Activated T-helper 1 cell treated with anti-CD3 and anti-CD28 coated beads, Interleukin-2, amount 50 U/mL, for 16 hours (primary cell): Measurements from ENCODE around the gene CREBRF.
"Not testable (repeated sequence)": the region's sequence is repeated elsewhere in the genome, so short reads cannot be mapped to it uniquely, and the experiment has no call there.

Experiments used
- DNase-seq, 2 donors: peaks; one replicate each; pipeline ENCODE4 v3.0.0-alpha.2; 2020; ENCODE audit warnings: low read depth in 1 of 2, low spot score in 1 of 2

Gene CREBRF

GRCh38 chr5:173076471-173076870 lies 20.3 kb downstream of the CREBRF start:
- not testable (repeated sequence) for DNase-seq

GRCh38 chr5:173078878-173079277 lies 22.7 kb downstream of the CREBRF start:
- DNase-seq = no peak

- no peak for DNase-seq
These were observed 33.4 kb downstream of the CREBRF start for GRCh38 chr5:173089581-173089980.

GRCh38 chr5:173090639-173091038 lies 34.5 kb downstream of the CREBRF start:
- DNase-seq = no peak

GRCh38 chr5:173091981-173092380 lies 35.8 kb downstream of the CREBRF start:
- DNase-seq = no peak

GRCh38 chr5:173093606-173094005 lies 37.5 kb downstream of the CREBRF start:
- DNase-seq = no peak

- DNase-seq = no peak
These were observed 38.0 kb downstream of the CREBRF start for GRCh38 chr5:173094012-173094661.

GRCh38 chr5:173098787-173099186 lies 42.6 kb downstream of the CREBRF start:
- no peak for DNase-seq

GRCh38 chr5:173099461-173099860 lies 43.3 kb downstream of the CREBRF start:
- no peak for DNase-seq

GRCh38 chr5:173101245-173101644 lies 45.1 kb downstream of the CREBRF start:
- no peak for DNase-seq

- DNase-seq = no peak
These were observed 47.3 kb downstream of the CREBRF start for GRCh38 chr5:173103411-173103810.

- DNase-seq = no peak
These were observed 52.8 kb downstream of the CREBRF start for GRCh38 chr5:173108914-173109313.

GRCh38 chr5:173114536-173114935 lies 58.4 kb downstream of the CREBRF start:
- no peak for DNase-seq

- no peak for DNase-seq
These were observed 63.6 kb downstream of the CREBRF start for GRCh38 chr5:173119719-173120118.

GRCh38 chr5:173123416-173123815 lies 67.3 kb downstream of the CREBRF start:
- no peak for DNase-seq

- not testable (repeated sequence) for DNase-seq
These were observed 76.0 kb downstream of the CREBRF start for GRCh38 chr5:173132166-173132565.

- no peak for DNase-seq
These were observed 82.6 kb downstream of the CREBRF start for GRCh38 chr5:173138707-173139106.

- no peak for DNase-seq
These were observed 83.5 kb downstream of the CREBRF start for GRCh38 chr5:173139631-173140030.

GRCh38 chr5:173140769-173141168 lies 84.6 kb downstream of the CREBRF start:
- DNase-seq = no peak

GRCh38 chr5:173143567-173143966 lies 87.4 kb downstream of the CREBRF start:
- no peak for DNase-seq

GRCh38 chr5:173144200-173145176 lies 88.3 kb downstream of the CREBRF start, which contains the start of gene BNIP1:
BNIP1 (plus strand) TSS chr5:173144531; CDS start chr5:173144546, 15 bp downstream.
- peak; percentile 94 to 95 for DNase-seq

GRCh38 chr5:173148354-173148753 lies 92.2 kb downstream of the CREBRF start:
- DNase-seq = no peak
